Lower leg skin (tissue), 3 donors: ENCODE results near the gene LSMEM2.

Experiments
- POLR2A ChIP-seq, 2 donors: fragments of 450-650 bp; IDR thresholded peaks; one replicate each; pipeline ENCODE4 v1.6.1; 2016 to 2017; ENCODE audit warnings: antibody characterized with exemption in 2 of 2, mild to moderate bottlenecking in 1 of 2, moderate library complexity in 1 of 2
- TF ChIP-seq, protein P1 (sequence below), 3 donors: fragments of 450-650 bp; IDR thresholded peaks; one replicate each; pipeline ENCODE4 v1.5.1; 2016; ENCODE audit warnings: antibody characterized with exemption in 3 of 3, mild to moderate bottlenecking in 3 of 3, moderate library complexity in 2 of 3

DNA sequence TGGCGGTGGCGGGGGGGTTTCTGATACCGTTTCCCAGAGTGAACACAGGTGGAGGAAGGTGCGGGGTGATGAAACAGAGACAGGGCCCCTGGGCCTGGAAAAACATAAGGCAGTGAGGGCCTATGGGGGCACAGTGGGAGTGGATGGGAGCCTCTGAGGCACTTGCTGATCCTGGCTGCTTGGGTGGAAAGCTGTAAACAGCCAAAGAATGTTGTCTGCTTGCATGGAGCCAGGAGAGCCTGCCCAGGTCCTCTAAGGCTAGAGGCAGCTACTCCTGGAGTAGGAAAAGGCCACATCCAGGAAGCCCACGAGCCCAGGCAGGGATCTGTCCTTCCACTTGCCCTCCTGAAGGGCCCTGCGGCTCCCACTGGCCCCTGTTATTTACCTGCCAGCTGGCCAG lies 12.9 kb upstream of the LSMEM2 start:
- TF ChIP-seq POLR2A (IDR thresholded peaks at IDR 0.05) = no peak
- TF ChIP-seq, protein P1, sequence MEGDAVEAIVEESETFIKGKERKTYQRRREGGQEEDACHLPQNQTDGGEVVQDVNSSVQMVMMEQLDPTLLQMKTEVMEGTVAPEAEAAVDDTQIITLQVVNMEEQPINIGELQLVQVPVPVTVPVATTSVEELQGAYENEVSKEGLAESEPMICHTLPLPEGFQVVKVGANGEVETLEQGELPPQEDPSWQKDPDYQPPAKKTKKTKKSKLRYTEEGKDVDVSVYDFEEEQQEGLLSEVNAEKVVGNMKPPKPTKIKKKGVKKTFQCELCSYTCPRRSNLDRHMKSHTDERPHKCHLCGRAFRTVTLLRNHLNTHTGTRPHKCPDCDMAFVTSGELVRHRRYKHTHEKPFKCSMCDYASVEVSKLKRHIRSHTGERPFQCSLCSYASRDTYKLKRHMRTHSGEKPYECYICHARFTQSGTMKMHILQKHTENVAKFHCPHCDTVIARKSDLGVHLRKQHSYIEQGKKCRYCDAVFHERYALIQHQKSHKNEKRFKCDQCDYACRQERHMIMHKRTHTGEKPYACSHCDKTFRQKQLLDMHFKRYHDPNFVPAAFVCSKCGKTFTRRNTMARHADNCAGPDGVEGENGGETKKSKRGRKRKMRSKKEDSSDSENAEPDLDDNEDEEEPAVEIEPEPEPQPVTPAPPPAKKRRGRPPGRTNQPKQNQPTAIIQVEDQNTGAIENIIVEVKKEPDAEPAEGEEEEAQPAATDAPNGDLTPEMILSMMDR (IDR thresholded peaks at IDR 0.05) = no peak
